Esophagus muscularis mucosa (tissue), 4 donors: ENCODE results near the gene UEVLD. TPM values are rescaled to one million over a fixed set of nuclear protein-coding genes. Genes with fewer than 3 reads are reported as not detected.

Experiments used
- DNase-seq: peaks from one replicate; pipeline ENCODE4 v3.0.0-alpha.2; 2017; ENCODE audit errors: extremely low spot score
- H3K27ac ChIP-seq, 4 donors: fragments of 200-600 bp; sonication (generic); replicated peaks in 1 of 4; 1 replicate in 3 of 4; 2 replicates in 1 of 4; pipeline ENCODE4 v1.5.1; 2016 to 2019; ENCODE audit warnings: mild to moderate bottlenecking in 1 of 4
- H3K27me3 ChIP-seq, 4 donors: fragments of 200-600 bp; sonication (generic); one replicate each; pipeline versions ENCODE4 v1.5.1 to v1.6.0; 2016 to 2019
- H3K36me3 ChIP-seq, 4 donors: fragments of 200-600 bp; sonication (generic); one replicate each; pipeline ENCODE4 v1.5.1; 2016 to 2019
- H3K4me1 ChIP-seq, 4 donors: fragments of 200-600 bp; sonication (generic); one replicate each; pipeline ENCODE4 v1.5.1; 2016 to 2019
- H3K4me3 ChIP-seq, 4 donors: fragments of 200-600 bp; sonication (generic); 1 replicate in 2 of 4; 2 replicates in 2 of 4; pipeline ENCODE4 v1.5.1; 2016 to 2019; ENCODE audit warnings: mild to moderate bottlenecking in 4 of 4, moderate library complexity in 1 of 4
- H3K9me3 ChIP-seq, 4 donors: fragments of 200-600 bp; sonication (generic); 1 replicate in 3 of 4; 2 replicates in 1 of 4; pipeline ENCODE4 v1.5.1; 2016 to 2019
- CTCF ChIP-seq, 3 experiments: fragments of 200-600 bp in 2 of 3; fragments of 450-650 bp in 1 of 3; sonication (generic) in 2 of 3; IDR thresholded peaks; one replicate each; pipeline ENCODE4 v1.5.1; 2017 to 2019; ENCODE audit warnings: antibody characterized with exemption in 3 of 3, mild to moderate bottlenecking in 2 of 3, moderate library complexity in 1 of 3
- EP300 ChIP-seq: sonication (generic); formaldehyde crosslinking; IDR thresholded peaks from one replicate; pipeline ENCODE4 v1.6.1; 2017; ENCODE audit warnings: antibody characterized with exemption
- POLR2A ChIP-seq: fragments of 450-650 bp; IDR thresholded peaks from one replicate; pipeline ENCODE4 v1.6.1; 2017; ENCODE audit warnings: antibody characterized with exemption, moderate library complexity, mild to moderate bottlenecking, low read depth
- POLR2AphosphoS5 ChIP-seq, 2 donors: sonication (generic); formaldehyde crosslinking; IDR thresholded peaks; one replicate each; pipeline ENCODE4 v1.6.1; 2017; ENCODE audit warnings: antibody characterized with exemption in 2 of 2
- WGBS: methylation state at CpG from one replicate; pipeline ENCODE4 v1.1.5; 2018; 5-methylcytosine and 5-hydroxymethylcytosine counted together
- intact Hi-C: fragments of 100-400 bp; cut with DNase I; formaldehyde crosslinking; loops from one replicate; pipeline ENCODE4 v1.15.1; 2023
- total RNA-seq, 4 donors: library from RNA; depleted of rRNA; stranded (reverse); fragments of >200 nt; gene quantifications; one replicate each; pipeline versions ENCODE4 v1.1.0 to v1.2.1, GENCODE V29; 2016

UEVLD gene
- total RNA-seq, 4 donors from 2014 or later: 28.7 to 39.1 (median 29.6) TPM

- no peak for DNase-seq
- Histone ChIP-seq H3K9me3 (no peaks in the 10 kb centered on the region), H3K27me3 (no peaks in the 10 kb centered on the region), H3K27ac (no peak overlapping the region), H3K4me3 (no peak overlapping the region), H3K4me1 (no peaks in the 10 kb centered on the region), H3K36me3 (peaks cover 21 to 71% (median 52%) of the 10 kb centered on the region in 4 donors)
- intact Hi-C loops: no loop called here
- WGBS: 78% methylated on average over 2 of the region's 2 CpGs
- TF ChIP-seq POLR2A (no peak), EP300 (no peak), CTCF (IDR thresholded peaks at IDR 0.05) (no peak), POLR2AphosphoS5 (IDR thresholded peaks at IDR 0.05) (no peak)
These were observed 40.5 kb downstream of the UEVLD start for GRCh38 chr11:18548001-18548400.

- H3K9me3 ChIP-seq: no peaks in the 10 kb centered on the region
- H3K27me3 ChIP-seq: no peaks in the 10 kb centered on the region
- TF ChIP-seq CTCF (IDR thresholded peaks at IDR 0.05) (peak in 2 of 3 experiments; percentile 22 to 30), POLR2AphosphoS5 (IDR thresholded peaks at IDR 0.05) (no peak)
- H3K36me3 ChIP-seq: peaks cover 9 to 79% (median 50%) of the 10 kb centered on the region in 4 donors
- no peak overlapping the region for H3K4me3 ChIP-seq
- WGBS: 90% methylated on average over 1 of the region's 1 CpG
- DNase-seq: no peak
- no peaks in the 10 kb centered on the region for H3K4me1 ChIP-seq
- intact Hi-C loops: no loop called here
- H3K27ac ChIP-seq: no peak overlapping the region
These were observed 48.1 kb downstream of the UEVLD start for GRCh38 chr11:18540207-18541009.

- peaks cover 10 to 77% (median 42%) of the 10 kb centered on the region in 4 donors for H3K36me3 ChIP-seq
- 86% methylated on average over 1 of the region's 1 CpG for WGBS
- DNase-seq: no peak
These were observed 52.3 kb downstream of the UEVLD start for GRCh38 chr11:18536209-18536608.

GRCh38 chr11:18534245-18534644 is 54.3 kb downstream of the UEVLD start:
- no peaks in the 10 kb centered on the region for H3K27me3 ChIP-seq
- no peaks in the 10 kb centered on the region for H3K4me1 ChIP-seq
- DNase-seq: no peak
- intact Hi-C loops: loop anchor here (10.0 kb wide), 1 partner anchor 101 kb away; the partner anchor contains the start of gene SPTY2D1
- peaks cover 10 to 84% (median 42%) of the 10 kb centered on the region in 4 donors for H3K36me3 ChIP-seq
- 86% methylated on average over 1 of the region's 1 CpG for WGBS
- H3K4me3 ChIP-seq: no peak overlapping the region
- no peaks in the 10 kb centered on the region for H3K9me3 ChIP-seq
- TF ChIP-seq CTCF (IDR thresholded peaks at IDR 0.05): no peak
- H3K27ac ChIP-seq: no peak overlapping the region

More at GRCh38 chr11:18536209-18536608, 52.3 kb downstream of the UEVLD start:
- H3K4me3 ChIP-seq: no peak overlapping the region
- intact Hi-C loops: loop anchor here (10.0 kb wide), 1 partner anchor 99 kb away; the partner anchor contains the start of gene SPTY2D1
- H3K9me3 ChIP-seq: no peaks in the 10 kb centered on the region
- H3K27me3 ChIP-seq: no peaks in the 10 kb centered on the region
- no peaks in the 10 kb centered on the region for H3K4me1 ChIP-seq
- TF ChIP-seq POLR2A (no peak), POLR2AphosphoS5 (IDR thresholded peaks at IDR 0.05) (no peak), EP300 (no peak), CTCF (IDR thresholded peaks at IDR 0.05) (no peak)
- no peak overlapping the region for H3K27ac ChIP-seq
